PC-3 (cell line): ENCODE results near the gene TP53. TPM values are rescaled to one million over a fixed set of nuclear protein-coding genes. Genes with fewer than 3 reads are reported as not detected.

Source experiments
- ATAC-seq: fragments of 200-7000 bp; cut with Tn5 transposase; 2 replicates; pipeline ENCODE4 v1.9.1; 2020; ENCODE audit warnings: mild to moderate bottlenecking, moderate library complexity
- BruUV-seq: library from RNA; stranded (reverse); fragments of 400-500 nt; replicated peaks from 2 replicates; lab custom pipeline; 2021; lab: Mats Ljungman, UMichigan
- CTCF ChIA-PET: fragments of 300-600 bp; sonication (Branson Sonifier 250); formaldehyde crosslinking; loops from one replicate; lab custom pipeline; 2022; ENCODE audit warnings: antibody characterized with exemption; lab: Charles Lee
- POLR2A ChIA-PET: fragments of 300-600 bp; sonication (Branson Sonifier 250); formaldehyde crosslinking; loops from one replicate; lab custom pipeline; 2022; ENCODE audit warnings: antibody characterized with exemption; ENCODE audit not compliant: unreplicated experiment; lab: Charles Lee
- DNase-seq: peaks from one replicate; pipeline ENCODE4 v3.0.0-alpha.2; 2015
- H2AFZ ChIP-seq: fragments of 300-600 bp; sonication (generic); 2 replicates; pipeline ENCODE4 v1.6.0; 2016; ENCODE audit warnings: antibody characterized with exemption, low read length
- H3F3A ChIP-seq: fragments of 300-600 bp; sonication (generic); one replicate; pipeline ENCODE4 v1.6.0; 2017; ENCODE audit warnings: antibody characterized with exemption, low read length, control low read depth, mild to moderate bottlenecking; ENCODE audit not compliant: unreplicated experiment
- H3K27ac ChIP-seq: fragments of 300-600 bp; sonication (generic); 2 replicates; pipeline ENCODE4 v1.5.1; 2016; ENCODE audit warnings: mild to moderate bottlenecking, low read length
- H3K27me3 ChIP-seq: fragments of 300-600 bp; sonication (generic); 2 replicates; pipeline ENCODE4 v1.6.1; 2016; ENCODE audit warnings: low read length, mixed read lengths
- H3K36me3 ChIP-seq: fragments of 300-600 bp; sonication (generic); 2 replicates; pipeline ENCODE4 v1.6.1; 2016; ENCODE audit warnings: low read depth, mixed run types, low read length, mixed read lengths
- H3K4me1 ChIP-seq: fragments of 300-600 bp; sonication (generic); 2 replicates; pipeline ENCODE4 v1.5.1; 2016; ENCODE audit warnings: low read length; ENCODE audit not compliant: insufficient read depth
- H3K4me2 ChIP-seq: fragments of 300-600 bp; sonication (generic); 2 replicates; pipeline ENCODE4 v1.6.0; 2016; ENCODE audit warnings: low read length
- H3K4me3 ChIP-seq: fragments of 300-600 bp; sonication (generic); 2 replicates; pipeline ENCODE4 v1.5.1; 2016; ENCODE audit warnings: mild to moderate bottlenecking, low read length, mixed read lengths
- H3K79me2 ChIP-seq: fragments of 300-600 bp; sonication (generic); 2 replicates; pipeline ENCODE4 v1.6.1; 2017; ENCODE audit warnings: low read length, mixed read lengths
- H3K9ac ChIP-seq: fragments of 300-600 bp; sonication (generic); 2 replicates; pipeline ENCODE4 v1.6.0; 2016; ENCODE audit warnings: mild to moderate bottlenecking, low read length
- H3K9me2 ChIP-seq: fragments of 300-600 bp; sonication (generic); replicated peaks from 2 replicates; pipeline ENCODE4 v1.6.1; 2016; ENCODE audit warnings: mixed run types, low read length, mixed read lengths
- H3K9me3 ChIP-seq: fragments of 300-600 bp; sonication (generic); 2 replicates; pipeline ENCODE4 v1.6.1; 2016; ENCODE audit warnings: low read length, mixed read lengths
- H4K20me1 ChIP-seq: fragments of 300-600 bp; sonication (generic); 2 replicates; pipeline ENCODE4 v1.6.1; 2016; ENCODE audit warnings: low read length, mixed read lengths
- CTCF ChIP-seq: fragments of 300-600 bp; sonication (generic); conservative IDR thresholded peaks from 2 replicates; pipeline ENCODE4 v1.5.1; 2017; ENCODE audit warnings: antibody characterized with exemption, low read depth, mild to moderate bottlenecking, low read length
- EZH2 ChIP-seq: fragments of 300-600 bp; sonication (generic); IDR thresholded peaks from one replicate; pipeline ENCODE4 v1.6.1; 2017; ENCODE audit warnings: antibody characterized with exemption, mild to moderate bottlenecking, low read length; ENCODE audit not compliant: unreplicated experiment
- EZH2phosphoT487 ChIP-seq: fragments of 300-600 bp; sonication (generic); IDR thresholded peaks from 2 replicates; pipeline ENCODE4 v1.6.1; 2018; ENCODE audit warnings: mild to moderate bottlenecking, antibody characterized with exemption, low read length, borderline replicate concordance
- intact Hi-C: fragments of 100-400 bp; cut with micrococcal nuclease; formaldehyde crosslinking; loops from 2 replicates; pipeline ENCODE4 v1.9.0; 2023
- total RNA-seq: library from RNA; depleted of rRNA; stranded (reverse); fragments of >200 nt; gene quantifications from 2 replicates; pipeline ENCODE4 v1.2.3, GENCODE V29; 2014

Gene TP53
- total RNA-seq, 1 experiment from 2014 or later, result 3.4 TPM

- Histone ChIP-seq H3F3A (no peaks in the 10 kb centered on the region), H3K9ac (no peak overlapping the region), H3K9me2 (no peaks in the 10 kb centered on the region), H4K20me1 (no peaks in the 10 kb centered on the region), H3K27me3 (no peaks in the 10 kb centered on the region), H3K36me3 (no peaks in the 10 kb centered on the region), H3K27ac (no peak overlapping the region), H2AFZ (no peak overlapping the region), H3K9me3 (no peaks in the 10 kb centered on the region), H3K4me2 (no peak overlapping the region), H3K79me2 (no peaks in the 10 kb centered on the region), H3K4me1 (no peaks in the 10 kb centered on the region), H3K4me3 (no peak overlapping the region)
- no peak for DNase-seq
- TF ChIP-seq EZH2phosphoT487 (no peak), CTCF (no peak), EZH2 (no peak)
- POLR2A ChIA-PET, result no interaction called here
- intact Hi-C loops, result no loop called here
- BruUV-seq, result no TSS peak
- no peak for ATAC-seq
- CTCF ChIA-PET, result no interaction called here
Observed at GRCh38 chr17:7706631-7707354, 19.5 kb upstream of the TP53 start.

GRCh38 chr17:7705269-7706255 is 18.3 kb upstream of the TP53 start:
- Histone ChIP-seq H3K27ac (no peak overlapping the region), H3K27me3 (no peaks in the 10 kb centered on the region), H3K4me2 (peak overlapping the region; percentile 87), H3K9ac (peak overlapping the region; percentile 17; the same call in 1 of the 2 replicates), H4K20me1 (no peaks in the 10 kb centered on the region), H3F3A (no peaks in the 10 kb centered on the region), H3K36me3 (no peaks in the 10 kb centered on the region), H3K9me2 (no peaks in the 10 kb centered on the region), H3K79me2 (no peaks in the 10 kb centered on the region), H3K4me1 (no peaks in the 10 kb centered on the region), H3K9me3 (no peaks in the 10 kb centered on the region), H3K4me3 (peak overlapping the region; percentile 70), H2AFZ (peak overlapping the region; percentile 80)
- ATAC-seq (peak; percentile 14), DNase-seq (no peak)
- no TSS peak for BruUV-seq
- TF ChIP-seq EZH2, result no peak
- TF ChIP-seq EZH2phosphoT487, result no peak
- TF ChIP-seq CTCF, result no peak
- CTCF ChIA-PET, result no interaction called here
- intact Hi-C loops, result no loop called here
- POLR2A ChIA-PET, result no interaction called here
